LNCaP clone FGC (cell line): Measurements from ENCODE around the gene SLC44A5.

Experiments used
- DNase-seq: peaks from one replicate; pipeline ENCODE4 v3.0.0-alpha.2; 2011; ENCODE audit warnings: low read depth
- H3K4me3 ChIP-seq: 2 replicates; pipeline ENCODE4 v1.5.1; 2011; ENCODE audit warnings: mild to moderate bottlenecking, low read depth, low read length, control low read depth
- TF ChIP-seq, protein P1 (sequence below): IDR thresholded peaks from 2 replicates; pipeline ENCODE4 v1.5.1; 2012; ENCODE audit warnings: mild to moderate bottlenecking; ENCODE audit not compliant: control insufficient read depth, insufficient read depth; ENCODE audit errors: extremely low read depth

Gene SLC44A5

DNA sequence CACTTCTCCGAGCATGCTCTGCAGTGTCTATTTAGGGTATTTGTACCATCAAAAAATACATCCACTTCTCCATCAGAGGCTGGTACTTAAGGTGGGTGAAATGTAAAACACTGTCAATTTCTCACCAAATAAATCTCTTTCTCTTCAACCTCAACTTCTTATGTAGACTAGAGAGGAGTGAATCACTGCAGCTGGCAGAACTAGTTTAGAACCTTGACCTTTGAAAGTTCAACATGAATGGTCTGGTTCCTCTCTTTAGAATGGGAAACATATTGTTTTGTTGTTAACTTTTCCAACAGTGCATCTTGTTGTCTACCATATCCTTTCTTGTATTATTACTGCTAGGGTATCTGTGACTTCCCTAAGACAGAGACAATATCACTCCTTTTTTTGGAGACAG is 20.1 kb upstream of the SLC44A5 start:
- no peak overlapping the region for H3K4me3 ChIP-seq
- TF ChIP-seq, protein P1, sequence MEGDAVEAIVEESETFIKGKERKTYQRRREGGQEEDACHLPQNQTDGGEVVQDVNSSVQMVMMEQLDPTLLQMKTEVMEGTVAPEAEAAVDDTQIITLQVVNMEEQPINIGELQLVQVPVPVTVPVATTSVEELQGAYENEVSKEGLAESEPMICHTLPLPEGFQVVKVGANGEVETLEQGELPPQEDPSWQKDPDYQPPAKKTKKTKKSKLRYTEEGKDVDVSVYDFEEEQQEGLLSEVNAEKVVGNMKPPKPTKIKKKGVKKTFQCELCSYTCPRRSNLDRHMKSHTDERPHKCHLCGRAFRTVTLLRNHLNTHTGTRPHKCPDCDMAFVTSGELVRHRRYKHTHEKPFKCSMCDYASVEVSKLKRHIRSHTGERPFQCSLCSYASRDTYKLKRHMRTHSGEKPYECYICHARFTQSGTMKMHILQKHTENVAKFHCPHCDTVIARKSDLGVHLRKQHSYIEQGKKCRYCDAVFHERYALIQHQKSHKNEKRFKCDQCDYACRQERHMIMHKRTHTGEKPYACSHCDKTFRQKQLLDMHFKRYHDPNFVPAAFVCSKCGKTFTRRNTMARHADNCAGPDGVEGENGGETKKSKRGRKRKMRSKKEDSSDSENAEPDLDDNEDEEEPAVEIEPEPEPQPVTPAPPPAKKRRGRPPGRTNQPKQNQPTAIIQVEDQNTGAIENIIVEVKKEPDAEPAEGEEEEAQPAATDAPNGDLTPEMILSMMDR = no peak
- DNase-seq = no peak

DNA sequence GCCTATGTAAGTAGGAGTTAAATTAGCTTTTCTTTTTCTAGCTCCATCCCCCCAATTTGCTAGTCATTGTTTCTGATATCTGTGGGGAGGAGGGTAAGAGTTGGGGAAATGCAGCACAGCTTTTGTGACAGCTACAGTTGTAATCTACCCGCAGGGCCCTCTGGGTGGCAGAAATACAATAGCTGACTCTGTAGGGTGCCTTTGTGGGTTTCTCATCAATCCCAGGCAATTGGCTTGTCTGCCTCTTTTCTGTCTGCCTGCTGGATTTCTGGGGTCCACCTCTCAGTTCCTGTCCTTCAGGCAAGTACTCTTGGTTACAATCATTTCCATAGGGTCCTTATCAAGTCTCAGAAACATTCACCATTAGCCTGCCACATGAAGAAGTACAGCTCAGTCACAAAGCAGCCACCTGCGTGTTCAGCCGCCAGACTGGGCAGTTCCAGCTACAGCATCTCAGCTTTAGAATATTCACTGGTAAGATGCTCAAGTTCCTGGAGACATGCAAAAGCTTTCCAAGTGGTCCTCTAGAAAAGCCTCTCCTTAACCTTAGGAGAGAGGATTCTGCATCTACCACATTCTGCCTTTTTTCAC is 19.2 kb upstream of the SLC44A5 start:
- DNase-seq = no peak
- H3K4me3 ChIP-seq = no peak overlapping the region
- TF ChIP-seq, protein P1 = no peak

DNA sequence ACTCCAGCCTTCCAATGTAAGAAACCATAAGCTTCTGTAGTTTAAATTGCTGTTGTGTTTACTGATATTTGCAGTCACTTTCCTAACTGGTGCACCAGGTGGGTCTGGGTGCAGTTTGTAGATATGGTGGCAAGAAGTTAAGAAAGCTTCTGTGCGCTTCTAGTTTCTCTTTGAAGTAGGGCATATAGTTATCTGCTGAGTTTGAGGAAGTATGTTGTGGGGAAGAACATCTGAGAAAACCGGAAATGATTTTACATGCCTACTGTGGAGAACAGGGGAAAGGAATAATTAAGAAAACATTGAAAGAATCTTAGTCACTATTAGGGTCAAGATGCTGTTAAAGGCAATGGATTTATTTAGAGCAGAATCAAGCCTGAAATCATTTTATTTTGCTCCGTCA is 14.9 kb upstream of the SLC44A5 start:
- TF ChIP-seq, protein P1 = no peak
- H3K4me3 ChIP-seq = no peak overlapping the region
- no peak for DNase-seq

DNA sequence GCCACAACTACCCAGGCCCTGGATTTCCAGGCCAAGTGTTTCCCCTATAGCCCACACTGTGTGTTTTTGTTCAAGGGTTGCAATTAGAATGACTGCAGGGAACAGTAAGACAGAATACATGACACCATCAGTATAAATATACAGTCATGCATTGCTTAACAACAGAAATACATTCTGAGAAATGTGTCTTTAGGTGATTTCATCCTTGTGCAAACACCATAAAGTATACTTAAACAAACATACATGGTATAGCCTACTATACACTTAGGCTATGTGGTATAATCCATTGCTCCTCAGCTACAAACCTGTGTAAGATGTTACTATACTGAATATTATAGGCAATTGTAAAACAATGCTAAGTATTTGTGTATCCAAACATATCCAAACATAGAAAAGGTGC is 7.5 kb upstream of the SLC44A5 start:
- peak; percentile 67 for DNase-seq
- TF ChIP-seq, protein P1 = no peak
- no peak overlapping the region for H3K4me3 ChIP-seq

DNA sequence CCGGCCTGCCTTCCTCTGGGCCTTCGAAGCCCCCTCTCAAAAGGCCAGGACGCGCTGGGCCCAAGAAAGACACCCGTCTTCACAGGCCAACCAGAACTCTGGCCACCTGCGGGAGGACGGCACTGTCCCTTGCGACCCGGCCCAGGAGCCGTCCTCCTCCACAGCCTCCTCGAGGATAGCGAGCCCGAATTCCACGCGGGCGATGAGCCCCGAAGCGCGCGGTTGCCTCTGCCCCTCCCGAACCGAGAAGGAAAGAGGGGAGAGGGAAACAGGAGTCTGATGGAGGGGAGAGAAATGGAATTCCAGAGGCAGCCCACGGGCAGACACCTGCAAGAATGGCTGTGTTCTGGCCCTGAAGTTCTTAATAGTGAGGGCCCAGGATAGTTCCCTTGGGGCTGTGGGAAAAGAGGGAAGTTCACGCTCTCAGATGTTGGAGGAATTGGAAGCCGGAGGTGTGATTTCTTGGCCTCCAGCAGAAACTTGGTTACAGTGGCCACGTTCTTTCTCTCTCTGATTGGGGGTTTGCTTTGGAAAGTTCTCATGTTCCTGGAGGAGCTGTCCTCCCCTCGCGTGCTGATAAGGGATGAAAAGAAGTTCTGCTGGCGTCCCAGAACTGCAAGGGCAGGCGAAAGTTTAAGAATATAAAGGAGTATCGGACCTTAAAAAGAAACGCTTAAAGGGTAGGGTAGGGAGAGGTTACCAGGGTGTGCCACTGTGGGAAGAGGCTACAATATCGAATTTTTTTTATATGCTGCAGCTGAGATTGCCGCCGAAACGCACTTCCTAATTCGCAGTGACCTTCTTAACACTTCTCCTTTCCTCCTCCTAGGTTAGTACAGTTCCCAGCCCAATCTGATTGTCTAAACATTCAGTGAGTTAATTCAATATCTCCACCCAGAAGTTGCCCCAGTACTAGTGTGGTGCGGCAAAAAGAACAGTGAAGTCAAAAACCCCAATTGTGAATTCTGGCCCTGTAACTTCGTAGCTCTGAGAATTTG is 5.8 kb upstream of the SLC44A5 start:
- TF ChIP-seq, protein P1 = no peak
- DNase-seq = no peak
- H3K4me3 ChIP-seq = no peak overlapping the region

DNA sequence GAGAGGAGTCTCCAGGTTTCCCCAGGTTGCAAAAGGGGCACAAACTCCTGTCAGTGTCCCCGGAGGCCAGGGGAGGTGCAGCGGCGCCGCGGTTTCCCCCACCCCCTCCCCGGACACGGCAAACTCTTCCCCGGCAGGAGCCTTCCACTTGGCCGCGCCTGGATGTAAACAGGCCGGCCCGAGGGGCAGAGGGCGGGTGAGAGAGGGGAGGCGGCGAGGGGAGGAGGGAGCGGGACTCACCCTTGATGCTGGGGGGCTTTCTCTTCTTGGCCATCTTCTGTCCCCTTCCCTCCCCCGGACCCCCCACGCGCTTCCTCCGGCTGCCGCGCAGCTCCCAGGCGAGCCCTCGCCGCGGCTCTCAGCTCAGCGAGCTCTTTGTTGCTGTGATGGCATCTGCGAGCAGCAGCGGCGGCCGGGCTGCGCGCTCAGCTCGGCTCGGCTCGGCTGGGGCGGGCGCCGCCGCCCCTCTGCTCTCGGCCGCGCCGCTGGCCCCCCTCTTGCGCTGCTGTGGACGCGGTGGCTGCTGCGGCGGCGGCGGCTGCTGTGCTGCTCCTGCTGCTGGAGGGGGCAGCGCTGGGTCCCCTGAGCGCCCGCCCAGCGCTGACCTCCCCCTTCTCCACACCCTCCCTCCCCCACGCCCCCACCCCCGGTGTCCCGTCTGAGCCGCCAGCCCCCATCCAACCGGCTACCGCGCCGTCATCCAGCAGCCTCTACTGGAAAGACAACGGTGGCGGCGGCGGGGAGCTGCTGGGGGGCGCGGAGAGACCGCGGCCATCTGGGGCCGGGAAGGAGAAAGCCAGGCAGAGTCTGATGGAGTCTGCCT is 4.9 kb upstream of the SLC44A5 start:
- no peak for DNase-seq
- H3K4me3 ChIP-seq = peak overlapping the region; percentile 52
- TF ChIP-seq, protein P1 = no peak
